GM10248 (cell line): ENCODE measurements around the gene WDR73.
"Not testable (repeated sequence)": the region's sequence is repeated elsewhere in the genome, so short reads cannot be mapped to it uniquely, and the experiment has no call there.

Experiments
- CTCF ChIA-PET: fragments of 300-600 bp; sonication (Branson Sonifier 250); formaldehyde crosslinking; extraction: SDS; loops from one replicate; lab custom pipeline; 2021; ENCODE audit warnings: antibody characterized with exemption; lab: Yijun Ruan, JAX
- POLR2A ChIA-PET: fragments of 350-650 bp; sonication (Branson Sonifier 250); formaldehyde crosslinking; extraction: SDS; loops from one replicate; lab custom pipeline; 2020; ENCODE audit warnings: antibody characterized with exemption; lab: Yijun Ruan, JAX
- DNase-seq: peaks from one replicate; pipeline ENCODE4 v3.0.0; 2012; ENCODE audit errors: extremely low spot score
- TF ChIP-seq, protein P1 (sequence below): IDR thresholded peaks from 2 replicates; pipeline ENCODE4 v1.5.1; 2012; ENCODE audit warnings: mild to moderate bottlenecking, low read depth; ENCODE audit errors: extremely low read depth, missing control alignments, control extremely low read depth

The WDR73 gene

DNA sequence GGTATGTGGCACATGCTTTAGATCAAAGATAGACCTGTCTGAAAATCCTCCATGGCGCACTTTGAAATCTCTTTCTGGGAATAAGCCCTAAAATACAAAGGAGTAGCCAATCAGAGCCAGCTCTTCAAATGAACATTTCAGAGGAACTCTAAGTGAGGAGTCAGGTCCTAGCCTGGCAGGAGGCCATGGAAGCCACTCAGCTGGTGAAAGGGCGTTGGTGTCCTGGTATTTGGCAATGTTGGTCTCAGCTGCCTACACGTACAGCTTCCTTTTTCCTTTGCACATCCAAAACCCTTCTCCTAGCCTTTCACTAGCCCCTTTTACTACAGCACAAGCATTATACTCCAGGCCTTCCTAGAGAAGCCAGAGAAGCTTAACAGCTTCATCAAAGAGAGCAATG is 5.5 kb downstream of the WDR73 start:
- DNase-seq: no peak
- POLR2A ChIA-PET: interaction anchor here (0.6 kb wide), 1 partner anchor 27 kb away, joined by 3 read pairs; no protein-coding TSS in a partner anchor
- TF ChIP-seq, protein P1, sequence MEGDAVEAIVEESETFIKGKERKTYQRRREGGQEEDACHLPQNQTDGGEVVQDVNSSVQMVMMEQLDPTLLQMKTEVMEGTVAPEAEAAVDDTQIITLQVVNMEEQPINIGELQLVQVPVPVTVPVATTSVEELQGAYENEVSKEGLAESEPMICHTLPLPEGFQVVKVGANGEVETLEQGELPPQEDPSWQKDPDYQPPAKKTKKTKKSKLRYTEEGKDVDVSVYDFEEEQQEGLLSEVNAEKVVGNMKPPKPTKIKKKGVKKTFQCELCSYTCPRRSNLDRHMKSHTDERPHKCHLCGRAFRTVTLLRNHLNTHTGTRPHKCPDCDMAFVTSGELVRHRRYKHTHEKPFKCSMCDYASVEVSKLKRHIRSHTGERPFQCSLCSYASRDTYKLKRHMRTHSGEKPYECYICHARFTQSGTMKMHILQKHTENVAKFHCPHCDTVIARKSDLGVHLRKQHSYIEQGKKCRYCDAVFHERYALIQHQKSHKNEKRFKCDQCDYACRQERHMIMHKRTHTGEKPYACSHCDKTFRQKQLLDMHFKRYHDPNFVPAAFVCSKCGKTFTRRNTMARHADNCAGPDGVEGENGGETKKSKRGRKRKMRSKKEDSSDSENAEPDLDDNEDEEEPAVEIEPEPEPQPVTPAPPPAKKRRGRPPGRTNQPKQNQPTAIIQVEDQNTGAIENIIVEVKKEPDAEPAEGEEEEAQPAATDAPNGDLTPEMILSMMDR: no peak
- CTCF ChIA-PET: interaction anchor here (0.9 to 2.8 kb wide), 5 partner anchors 10 to 280 kb away, joined by 3 to 7 read pairs (median 5); partner anchors contain the start of gene NMB

DNA sequence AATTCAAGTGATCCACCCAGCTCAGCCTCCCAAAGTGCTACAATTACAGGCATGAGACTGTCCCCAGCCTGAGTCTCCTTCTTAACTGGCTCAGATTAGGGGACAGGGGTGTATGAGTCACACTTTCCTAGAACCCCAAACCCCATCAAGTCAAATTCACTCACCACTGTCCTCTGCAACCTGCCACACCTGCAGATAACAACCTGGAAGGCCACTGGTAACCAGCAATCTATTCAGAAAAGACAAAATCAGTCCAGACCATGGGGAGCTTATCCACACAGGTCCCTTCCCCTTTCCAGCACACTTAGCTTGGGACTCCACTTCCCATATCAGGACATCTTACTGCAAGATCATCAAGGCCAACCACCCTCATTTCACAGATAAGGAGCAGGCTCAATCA is 6.4 kb downstream of the WDR73 start:
- ChIA-PET CTCF (interaction anchor here (0.9 to 2.8 kb wide), 4 partner anchors 8 to 175 kb away, joined by 3 to 7 read pairs (median 4); no protein-coding TSS in a partner anchor), POLR2A (no interaction called here)
- DNase-seq: no peak
- TF ChIP-seq, protein P1: no peak

DNA sequence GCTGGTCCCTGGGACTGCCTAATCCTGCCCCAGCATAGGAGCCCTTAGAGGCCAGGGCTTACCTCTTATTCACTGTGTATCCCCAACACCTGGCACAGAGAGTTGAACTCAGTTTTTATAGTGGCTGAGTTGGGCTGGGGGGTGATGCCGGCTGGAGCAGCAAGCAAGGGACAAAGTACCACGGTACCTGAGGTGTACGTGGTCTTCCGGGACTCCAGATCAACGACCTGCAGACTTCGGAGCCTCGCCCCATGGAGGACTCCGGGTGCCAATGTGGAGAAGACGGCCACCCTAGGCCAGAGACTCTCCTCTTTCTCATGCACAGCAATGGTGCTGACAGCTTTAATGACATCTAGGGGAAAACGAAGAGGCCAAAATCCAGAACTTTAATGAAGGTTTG is 8.1 kb downstream of the WDR73 start:
- POLR2A ChIA-PET: no interaction called here
- TF ChIP-seq, protein P1: no peak
- no peak for DNase-seq
- CTCF ChIA-PET: no interaction called here

DNA sequence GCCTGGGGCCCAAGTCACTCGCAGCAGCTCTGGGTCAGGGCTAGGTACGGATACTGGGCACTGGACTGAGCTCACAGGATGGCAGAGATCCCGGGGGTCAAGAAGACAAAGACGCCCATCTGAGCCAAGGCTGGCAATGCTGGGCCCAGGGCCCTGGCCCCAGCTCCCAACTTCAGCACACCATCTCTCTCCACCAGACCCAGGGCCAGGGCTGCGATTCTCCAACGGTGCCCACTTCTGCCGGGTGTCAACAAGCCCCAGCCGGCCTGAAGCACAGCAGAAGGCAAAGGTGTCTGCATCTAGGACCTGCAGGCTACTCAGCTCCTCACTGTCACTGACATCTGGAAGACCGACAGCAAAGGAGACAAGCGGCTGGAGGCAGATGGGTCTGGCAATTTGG is 8.6 kb downstream of the WDR73 start:
- TF ChIP-seq, protein P1: no peak
- ChIA-PET CTCF (no interaction called here), POLR2A (no interaction called here)
- DNase-seq: no peak

DNA sequence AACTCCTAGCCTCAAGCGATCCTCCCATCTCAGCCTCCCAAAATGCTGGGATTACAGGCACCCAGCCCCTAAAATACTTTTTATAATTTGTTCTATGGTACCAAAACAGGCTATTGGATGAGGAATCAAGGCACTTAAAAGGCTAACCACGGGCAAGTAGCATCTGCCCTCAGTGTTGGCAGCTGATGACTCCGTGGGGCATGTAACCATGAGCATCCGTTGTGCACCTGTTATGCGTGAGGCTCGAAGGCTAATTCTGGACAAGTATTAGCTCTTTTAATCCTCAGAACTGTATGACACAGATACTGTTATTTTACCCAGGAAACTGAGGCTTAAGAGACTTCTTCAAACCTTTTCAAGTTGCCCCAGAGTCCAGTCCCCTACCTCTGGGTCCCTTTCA is 10.2 kb downstream of the WDR73 start:
- ChIA-PET POLR2A (no interaction called here), CTCF (interaction anchor here (1.2 to 1.4 kb wide), 3 partner anchors 10 to 221 kb away, joined by 3 to 4 read pairs (median 4); partner anchors contain the start of gene WDR73)
- DNase-seq: no peak
- TF ChIP-seq, protein P1: no peak

DNA sequence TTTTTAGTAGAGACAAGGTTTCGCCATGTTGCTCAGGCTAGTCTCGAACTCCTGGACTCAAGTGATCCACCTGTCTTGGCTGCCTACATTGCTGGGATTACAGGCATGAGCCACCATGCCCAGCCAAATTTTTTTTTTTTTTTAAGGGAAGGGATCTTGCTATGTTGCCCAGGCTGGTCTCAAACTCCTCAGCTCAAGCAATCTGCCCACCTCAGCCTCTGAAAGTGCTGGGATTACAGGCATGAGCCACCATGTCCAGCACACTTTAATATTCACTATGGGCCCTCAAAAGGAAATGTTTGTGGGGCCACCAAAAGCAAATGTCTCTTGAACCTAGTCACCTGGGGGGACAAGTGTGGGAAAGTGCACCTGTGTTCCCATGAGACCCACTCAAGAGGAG is 11.4 kb downstream of the WDR73 start:
- ChIA-PET CTCF (interaction anchor here (1.4 kb wide), 1 partner anchor 11 kb away, joined by 4 read pairs; the partner anchor contains the start of gene WDR73), POLR2A (interaction anchor here (0.7 kb wide), 1 partner anchor 91 kb away, joined by 3 read pairs; no protein-coding TSS in a partner anchor)
- DNase-seq: not testable (repeated sequence)

DNA sequence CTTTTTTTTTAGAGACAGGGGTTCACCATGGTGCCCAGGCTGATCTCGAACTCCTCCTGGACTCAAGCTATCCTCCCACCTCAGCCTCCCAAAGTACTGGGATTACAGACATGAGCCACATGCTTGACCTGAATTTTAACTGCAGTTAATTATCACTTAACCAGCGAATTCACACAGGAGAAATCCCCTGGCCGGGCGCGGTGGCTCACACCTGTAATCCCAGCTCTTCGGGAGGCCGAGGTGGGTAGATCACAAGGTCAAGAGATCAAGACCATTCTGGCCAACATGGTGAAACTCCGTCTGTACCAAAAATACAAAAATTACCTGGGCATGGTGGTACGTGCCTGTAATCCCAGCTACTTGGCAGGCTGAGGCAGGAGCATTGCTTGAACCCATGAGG is 12.2 kb downstream of the WDR73 start:
- CTCF ChIA-PET: not testable (repeated sequence)
- POLR2A ChIA-PET: interaction anchor here (0.7 kb wide), 1 partner anchor 91 kb away, joined by 3 read pairs; no protein-coding TSS in a partner anchor

DNA sequence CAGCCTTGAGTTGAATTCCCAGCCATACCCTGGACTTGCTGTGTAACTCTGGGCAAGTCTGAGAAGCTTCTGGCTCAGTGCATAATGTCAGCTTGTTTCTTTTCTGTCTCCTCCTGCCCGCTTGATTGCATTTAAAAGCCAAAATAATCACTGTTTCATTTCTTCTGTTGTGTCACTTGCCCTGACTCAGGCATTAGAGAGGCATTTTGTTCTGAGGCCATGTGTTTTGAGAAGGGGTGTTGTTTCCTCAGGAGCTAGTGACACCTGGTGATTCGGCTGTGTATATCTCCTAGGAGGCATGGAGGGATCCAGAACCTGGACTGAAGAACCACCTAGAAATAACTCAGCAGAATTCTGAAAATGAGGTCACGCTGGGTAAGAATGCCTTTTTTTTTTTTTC is 16.0 kb downstream of the WDR73 start:
- DNase-seq: no peak
- TF ChIP-seq, protein P1: no peak
- ChIA-PET POLR2A (interaction anchor here (0.5 to 0.9 kb wide), 3 partner anchors 13 to 54 kb away, joined by 3 to 11 read pairs (median 3); no protein-coding TSS in a partner anchor), CTCF (interaction anchor here (1.3 to 1.7 kb wide), 3 partner anchors 38 to 50 kb away, joined by 3 to 4 read pairs (median 3); no protein-coding TSS in a partner anchor)

More for the DNA sequence above, 12.2 kb downstream of the WDR73 start:
- DNase-seq: not testable (repeated sequence)
